ENCODE measurements around the gene PADI2. TPM values are rescaled to one million over a fixed set of nuclear protein-coding genes. Genes with fewer than 3 reads are reported as not detected.

The PADI2 gene
- polyA plus RNA-seq, 10 donors, result 28.5 to 126 (median 87.6) TPM

DNA sequence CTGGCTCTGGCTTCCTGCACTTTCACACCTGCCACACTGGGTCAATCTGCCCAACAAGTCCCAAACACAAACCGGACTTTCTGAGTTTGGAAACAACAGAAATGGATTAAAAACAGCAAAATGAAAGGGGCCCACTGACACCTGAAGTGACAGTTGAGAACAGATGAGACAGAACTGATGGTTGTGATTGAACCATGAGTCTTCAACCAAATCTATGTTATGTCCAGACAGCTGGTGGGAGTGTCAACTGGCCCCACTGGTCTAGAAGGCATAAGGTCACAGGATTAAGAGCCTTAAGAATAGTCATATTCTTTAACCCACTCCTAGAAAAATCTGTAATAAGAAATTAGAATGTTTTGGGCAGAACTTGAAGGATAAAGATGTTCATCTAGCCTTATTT lies 94.5 kb downstream of the PADI2 start:
- no peak for DNase-seq

DNA sequence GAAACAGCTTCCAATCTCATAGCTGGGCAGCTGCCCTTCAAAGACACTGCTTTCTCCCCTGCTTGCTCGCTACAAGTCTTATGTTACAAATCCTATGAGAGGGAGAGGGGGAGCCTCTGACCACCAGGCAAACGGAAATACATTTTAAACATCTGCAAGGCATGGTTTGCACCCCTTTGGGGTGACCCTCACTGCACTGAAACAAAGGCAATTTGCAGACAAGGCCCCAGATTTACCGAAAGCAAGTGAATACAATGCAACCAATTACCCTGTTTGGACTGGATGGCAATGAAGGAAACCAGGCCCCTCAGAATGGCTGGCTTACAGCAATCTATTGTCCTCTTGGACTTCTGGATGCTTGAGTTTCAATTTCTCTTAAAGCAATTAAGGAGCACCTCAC lies 95.7 kb downstream of the PADI2 start:
- no peak for DNase-seq

DNA sequence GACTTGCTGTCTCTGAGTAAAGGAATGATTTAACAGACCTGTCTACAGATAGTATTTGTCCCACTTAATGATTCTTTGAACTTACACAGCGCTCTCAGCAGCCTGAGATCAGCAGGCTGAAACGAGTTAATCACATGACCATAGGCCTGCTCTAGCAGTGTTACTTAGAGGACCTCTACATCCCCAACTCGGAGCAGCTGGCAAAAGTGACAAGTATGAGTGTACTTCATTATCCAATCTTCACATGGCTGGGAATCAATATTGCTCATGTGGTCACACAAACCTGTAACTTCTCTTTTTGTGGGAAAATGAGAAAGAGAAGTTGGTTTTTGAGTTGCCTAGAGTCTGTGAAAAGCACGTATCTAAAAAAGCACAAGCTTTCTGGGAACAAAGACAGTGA lies 96.1 kb downstream of the PADI2 start:
- no peak for DNase-seq

DNA sequence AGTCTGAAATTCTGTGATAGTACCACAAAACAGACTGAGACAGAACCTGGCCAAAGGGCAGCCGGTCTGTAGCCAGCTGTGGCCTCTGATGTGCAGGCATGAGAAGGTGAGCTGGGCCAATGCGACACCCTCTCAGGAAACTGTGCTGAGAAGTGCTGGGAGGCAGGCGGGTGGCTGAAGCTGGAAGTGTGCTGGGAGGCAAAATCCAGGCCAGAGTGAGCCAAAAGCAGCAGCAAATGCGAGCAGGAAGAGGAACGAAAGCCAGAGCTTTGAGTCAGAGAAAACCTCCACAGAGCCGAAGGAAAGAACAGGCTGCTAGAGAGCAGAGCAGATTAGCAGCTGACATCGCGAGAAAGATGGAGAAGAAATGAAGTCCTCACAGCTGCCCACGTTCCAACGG lies 97.4 kb downstream of the PADI2 start:
- no peak for DNase-seq

DNA sequence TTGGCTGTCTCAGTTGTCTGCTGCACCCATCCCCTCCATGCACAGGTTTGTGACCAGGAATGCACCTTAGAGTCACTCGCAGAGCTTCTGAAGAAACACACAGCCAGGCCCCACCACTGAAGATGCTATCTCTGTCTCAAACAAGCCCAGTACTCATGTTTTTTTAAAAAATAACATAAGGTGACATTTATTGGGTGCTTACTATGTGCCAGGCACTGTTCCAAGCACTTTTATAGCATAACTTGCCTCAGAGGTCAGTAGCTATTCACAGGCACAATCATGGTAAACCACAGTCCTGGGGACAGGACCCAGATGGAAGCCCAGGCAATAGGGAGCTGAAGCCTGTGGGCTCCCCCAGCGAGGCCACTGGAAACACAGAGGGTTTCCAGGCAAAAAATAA lies 98.7 kb downstream of the PADI2 start:
- DNase-seq, result no peak

DNA sequence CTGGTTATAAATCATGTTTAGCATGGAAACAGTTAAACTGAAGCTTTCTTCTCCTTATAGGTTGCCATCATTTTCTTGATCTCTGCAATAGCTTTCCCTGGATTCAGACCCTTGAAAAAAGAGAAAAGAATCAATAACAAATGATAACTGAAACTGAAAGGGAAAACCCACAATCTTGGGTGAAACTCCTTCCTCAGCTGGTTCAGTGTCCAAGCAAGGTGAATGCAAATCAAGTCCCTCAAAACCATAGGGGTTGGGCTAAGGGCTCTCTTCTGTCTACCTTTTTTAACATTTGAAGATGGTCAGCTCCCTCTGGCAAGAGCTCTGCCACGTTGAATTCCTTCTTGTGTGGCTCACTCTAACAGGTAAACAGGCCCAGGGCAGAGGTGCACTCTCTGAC lies 100.4 kb downstream of the PADI2 start:
- DNase-seq, result no peak

DNA sequence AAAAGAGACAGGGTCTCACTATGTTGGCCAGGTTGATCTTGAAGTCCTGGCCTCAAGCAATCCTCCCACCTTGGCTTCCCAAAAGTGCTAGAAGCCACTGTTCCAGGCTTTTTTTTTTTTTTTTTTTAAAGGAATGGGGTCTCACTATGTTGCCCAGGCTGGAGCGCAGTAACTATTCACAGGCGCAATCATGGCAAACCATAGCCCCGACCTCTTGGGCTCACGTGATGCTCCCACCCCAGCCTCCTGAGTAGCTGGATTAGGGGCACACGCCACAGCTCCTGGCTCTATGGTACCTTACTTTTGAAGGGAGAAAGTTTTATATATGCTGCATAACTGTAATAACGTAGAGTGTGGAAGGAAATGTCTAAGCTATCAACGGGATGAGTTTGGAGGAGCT lies 101.8 kb downstream of the PADI2 start:
- no peak for DNase-seq

Other genes starting within 250 kb of the PADI2 start
- 1 to 10 TPM in 1 of 10 donors, not detected in 9; 1.2 TPM for gene RNU1-2, start 223.5 kb downstream of the PADI2 start, polyA plus RNA-seq (ENCODE audit: insufficient read length in 10 of 10)
- gene CROCC, start 197.5 kb downstream of the PADI2 start, polyA plus RNA-seq (ENCODE audit: insufficient read length in 10 of 10), result 10 to 100 TPM; 12.1 to 28.7 (median 22.7) TPM
- 100 to 1,000 TPM in 4 of 10 donors, 10 to 100 TPM in 6; 50.9 to 206 (median 95.5) TPM for gene MFAP2, start 138.8 kb downstream of the PADI2 start, polyA plus RNA-seq (ENCODE audit: insufficient read length in 10 of 10)
- 10 to 100 TPM; 13.3 to 27.2 (median 18.2) TPM for gene ATP13A2, start 107.5 kb downstream of the PADI2 start, polyA plus RNA-seq (ENCODE audit: insufficient read length in 10 of 10)
- gene SDHB, start 65.4 kb downstream of the PADI2 start, polyA plus RNA-seq (ENCODE audit: insufficient read length in 10 of 10), result 100 to 1,000 TPM in 8 of 10 donors, 10 to 100 TPM in 2; 84.0 to 146 (median 122) TPM
- under 1 TPM; 0.15 to 0.97 (median 0.34) TPM for gene PADI1, start 85.7 kb upstream of the PADI2 start, polyA plus RNA-seq (ENCODE audit: insufficient read length in 10 of 10)
- gene PADI3, start 129.6 kb upstream of the PADI2 start, polyA plus RNA-seq (ENCODE audit: insufficient read length in 10 of 10), result under 1 TPM in 2 of 10 donors, not detected in 8; 0.09 to 0.11 TPM
- 1 to 10 TPM in 3 of 10 donors, under 1 TPM in 7; 0.27 to 1.4 (median 0.75) TPM for gene PADI4, start 188.7 kb upstream of the PADI2 start, polyA plus RNA-seq (ENCODE audit: insufficient read length in 10 of 10)